ENCODE data around the gene RASAL2. TPM values are rescaled to one million over a fixed set of nuclear protein-coding genes. Genes with fewer than 3 reads are reported as not detected.
"Not testable (repeated sequence)": the region's sequence is repeated elsewhere in the genome, so short reads cannot be mapped to it uniquely, and the experiment has no call there.

The RASAL2 gene
- total RNA-seq, 2 donors from 2014 or later, result not detected

GRCh38 chr1:178224358-178224757 is 130.5 kb downstream of the RASAL2 start:
- Mint-ChIP-seq H3K4me3 (no peak overlapping the region), H3K9me3 (peaks cover 8% of the 10 kb centered on the region), H3K4me1 (ENCODE audit: low read depth in 2 of 2) (no peaks in the 10 kb centered on the region), H3K27ac (no peak overlapping the region), H3K27me3 (no peaks in the 10 kb centered on the region), H3K36me3 (no peaks in the 10 kb centered on the region)
- no peak for ATAC-seq
- no peak for DNase-seq (ENCODE audit: low spot score)

GRCh38 chr1:178230881-178231409 is 137.0 kb downstream of the RASAL2 start:
- no peak overlapping the region for H3K27ac Mint-ChIP-seq

GRCh38 chr1:178232108-178232507 is 138.2 kb downstream of the RASAL2 start:
- no peak overlapping the region for H3K4me3 Mint-ChIP-seq
- no peak overlapping the region for H3K27ac Mint-ChIP-seq
- ATAC-seq (no peak), DNase-seq (ENCODE audit: low spot score) (no peak)
- no peaks in the 10 kb centered on the region for H3K36me3 Mint-ChIP-seq
- H3K9me3 Mint-ChIP-seq, result peaks cover 14% of the 10 kb centered on the region
- H3K4me1 Mint-ChIP-seq (ENCODE audit: low read depth in 2 of 2), result no peaks in the 10 kb centered on the region
- no peaks in the 10 kb centered on the region for H3K27me3 Mint-ChIP-seq

More at GRCh38 chr1:178230881-178231409, 137.0 kb downstream of the RASAL2 start:
- H3K36me3 Mint-ChIP-seq, result no peaks in the 10 kb centered on the region
- DNase-seq (ENCODE audit: low spot score) (no peak), ATAC-seq (no peak)
- peaks cover 14% of the 10 kb centered on the region for H3K9me3 Mint-ChIP-seq
- H3K4me3 Mint-ChIP-seq, result no peak overlapping the region
- no peaks in the 10 kb centered on the region for H3K4me1 Mint-ChIP-seq (ENCODE audit: low read depth in 2 of 2)
- no peaks in the 10 kb centered on the region for H3K27me3 Mint-ChIP-seq

GRCh38 chr1:178232949-178233348 is 139.0 kb downstream of the RASAL2 start:
- peaks cover 11% of the 10 kb centered on the region for H3K9me3 Mint-ChIP-seq
- no peak for DNase-seq (ENCODE audit: low spot score)
- no peak overlapping the region for H3K27ac Mint-ChIP-seq
- ATAC-seq, result no peak
- no peak overlapping the region for H3K4me3 Mint-ChIP-seq
- H3K4me1 Mint-ChIP-seq (ENCODE audit: low read depth in 2 of 2), result no peaks in the 10 kb centered on the region
- no peaks in the 10 kb centered on the region for H3K36me3 Mint-ChIP-seq
- H3K27me3 Mint-ChIP-seq, result no peaks in the 10 kb centered on the region

DNA sequence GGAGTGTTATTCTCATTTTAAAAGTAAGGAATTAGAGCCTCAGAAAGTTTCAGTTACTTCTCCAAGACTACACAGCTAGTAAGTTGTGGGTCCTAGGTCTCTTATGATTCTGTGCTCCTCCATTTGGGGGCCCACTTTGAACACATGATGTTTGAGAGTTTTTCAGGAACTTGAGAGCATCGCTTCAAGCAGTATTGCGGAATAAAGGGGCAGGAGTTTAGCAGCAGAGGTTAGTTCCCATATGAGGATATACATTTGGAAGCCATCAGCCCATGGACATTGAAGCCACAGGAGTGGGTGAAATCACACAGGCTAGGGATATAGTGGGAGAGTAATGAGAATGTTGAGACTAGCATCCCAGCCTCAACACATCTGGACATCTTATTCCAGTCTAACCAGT is 143.2 kb downstream of the RASAL2 start:
- Mint-ChIP-seq H3K27me3 (no peaks in the 10 kb centered on the region), H3K4me3 (no peak overlapping the region), H3K27ac (no peak overlapping the region), H3K36me3 (no peaks in the 10 kb centered on the region), H3K9me3 (peaks cover 8% of the 10 kb centered on the region), H3K4me1 (ENCODE audit: low read depth in 2 of 2) (no peaks in the 10 kb centered on the region)
- ATAC-seq, result no peak
- no peak for DNase-seq (ENCODE audit: low spot score)

- H3K27me3 Mint-ChIP-seq, result no peaks in the 10 kb centered on the region
- ATAC-seq, result no peak
Observed at GRCh38 chr1:178238722-178239510, 145.0 kb downstream of the RASAL2 start.

DNA sequence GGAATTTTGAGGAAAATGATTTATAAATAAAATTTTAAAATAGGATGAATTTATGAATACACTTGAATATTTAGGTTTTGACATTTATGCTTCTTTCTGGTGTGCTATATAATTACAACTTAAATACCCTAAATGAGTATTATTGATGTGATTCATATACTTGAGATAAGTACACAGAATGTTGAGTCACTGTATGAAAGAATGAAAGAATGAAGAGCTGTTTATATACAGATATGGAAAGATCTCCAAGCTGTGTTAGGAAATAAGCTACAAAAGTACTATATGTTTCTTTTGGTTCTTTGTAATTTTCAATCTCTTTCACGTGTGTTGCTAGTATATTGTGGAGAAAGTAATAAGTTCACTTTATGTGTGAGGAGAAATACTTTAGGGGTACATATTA is 147.2 kb downstream of the RASAL2 start:
- no peaks in the 10 kb centered on the region for H3K36me3 Mint-ChIP-seq
- H3K9me3 Mint-ChIP-seq, result peaks cover 4% of the 10 kb centered on the region
- DNase-seq (ENCODE audit: low spot score) (no peak), ATAC-seq (no peak)
- H3K27ac Mint-ChIP-seq, result no peak overlapping the region
- H3K27me3 Mint-ChIP-seq, result no peaks in the 10 kb centered on the region
- H3K4me3 Mint-ChIP-seq, result no peak overlapping the region
- no peaks in the 10 kb centered on the region for H3K4me1 Mint-ChIP-seq (ENCODE audit: low read depth in 2 of 2)

More at GRCh38 chr1:178238722-178239510, 145.0 kb downstream of the RASAL2 start:
- H3K27ac Mint-ChIP-seq, result no peak overlapping the region
- peaks cover 7% of the 10 kb centered on the region for H3K9me3 Mint-ChIP-seq
- H3K4me3 Mint-ChIP-seq, result no peak overlapping the region
- no peaks in the 10 kb centered on the region for H3K36me3 Mint-ChIP-seq
- no peak for DNase-seq (ENCODE audit: low spot score)
- no peaks in the 10 kb centered on the region for H3K4me1 Mint-ChIP-seq (ENCODE audit: low read depth in 2 of 2)

DNA sequence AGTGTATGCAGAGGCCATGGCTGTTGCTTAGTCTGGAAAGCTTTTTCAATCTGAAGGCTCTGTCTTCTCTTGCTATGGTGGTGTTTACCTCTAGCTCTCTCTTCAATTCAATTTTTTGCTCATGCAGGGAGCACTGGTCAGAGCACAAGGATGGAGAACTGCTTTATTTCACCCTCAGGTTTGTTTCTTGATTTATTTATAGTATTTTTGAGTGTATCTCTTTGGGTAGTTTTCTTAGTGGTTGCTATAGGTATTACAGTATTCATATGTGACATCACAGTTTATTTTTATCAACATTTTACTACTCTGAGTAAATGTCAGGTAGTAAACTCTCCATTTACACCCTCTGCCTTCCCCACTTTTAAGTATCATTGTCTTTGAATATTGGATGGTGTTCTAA is 147.9 kb downstream of the RASAL2 start:
- ATAC-seq, result no peak
- DNase-seq (ENCODE audit: low spot score), result no peak
- Mint-ChIP-seq H3K4me3 (no peak overlapping the region), H3K27me3 (no peaks in the 10 kb centered on the region), H3K27ac (no peak overlapping the region), H3K4me1 (ENCODE audit: low read depth in 2 of 2) (no peaks in the 10 kb centered on the region), H3K36me3 (no peaks in the 10 kb centered on the region), H3K9me3 (peaks cover 4% of the 10 kb centered on the region)

DNA sequence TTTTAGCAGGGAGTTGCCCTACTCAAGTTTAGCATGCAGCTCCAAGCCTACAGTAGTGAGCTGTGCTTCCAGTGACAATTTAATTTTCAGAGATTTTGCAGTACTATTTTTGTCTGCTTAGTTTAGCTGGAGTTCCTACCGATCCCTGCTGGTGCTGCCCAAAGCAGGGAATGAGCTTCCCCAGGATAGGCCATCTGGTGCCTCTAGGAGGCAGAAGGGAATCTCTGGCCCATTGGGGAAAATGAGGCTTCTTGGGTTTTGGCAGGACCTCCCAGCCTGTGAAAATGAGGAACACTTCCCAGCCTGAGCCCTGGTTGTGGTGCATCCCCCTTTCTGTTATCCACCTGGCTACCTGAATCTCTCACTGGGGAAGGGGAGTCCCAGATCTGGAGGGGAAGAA is 149.2 kb downstream of the RASAL2 start:
- Mint-ChIP-seq H3K9me3 (peaks cover 5% of the 10 kb centered on the region), H3K27me3 (no peaks in the 10 kb centered on the region), H3K4me3 (no peak overlapping the region), H3K4me1 (ENCODE audit: low read depth in 2 of 2) (no peaks in the 10 kb centered on the region), H3K36me3 (peaks cover 2% of the 10 kb centered on the region), H3K27ac (no peak overlapping the region)
- ATAC-seq (no peak), DNase-seq (ENCODE audit: low spot score) (no peak)

- Mint-ChIP-seq H3K9me3 (peaks cover 9% of the 10 kb centered on the region), H3K27me3 (no peaks in the 10 kb centered on the region), H3K4me1 (ENCODE audit: low read depth in 2 of 2) (no peaks in the 10 kb centered on the region), H3K4me3 (no peak overlapping the region), H3K36me3 (peaks cover 5% of the 10 kb centered on the region), H3K27ac (no peak overlapping the region)
- DNase-seq (ENCODE audit: low spot score), result no peak
- ATAC-seq, result no peak
Observed at GRCh38 chr1:178243890-178244289, 150.0 kb downstream of the RASAL2 start.

- not testable (repeated sequence) for H3K36me3 Mint-ChIP-seq; H3K27ac Mint-ChIP-seq; H3K4me1 Mint-ChIP-seq (ENCODE audit: low read depth in 2 of 2)
Observed at GRCh38 chr1:178248284-178248683, 154.4 kb downstream of the RASAL2 start.

GRCh38 chr1:178253581-178253980 is 159.7 kb downstream of the RASAL2 start:
- H3K27me3 Mint-ChIP-seq; ATAC-seq; H3K4me1 Mint-ChIP-seq (ENCODE audit: low read depth in 2 of 2); DNase-seq (ENCODE audit: low spot score); H3K9me3 Mint-ChIP-seq; H3K36me3 Mint-ChIP-seq; H3K4me3 Mint-ChIP-seq; H3K27ac Mint-ChIP-seq: not testable (repeated sequence)

More at GRCh38 chr1:178248284-178248683, 154.4 kb downstream of the RASAL2 start:
- not testable (repeated sequence) for H3K27me3 Mint-ChIP-seq; DNase-seq (ENCODE audit: low spot score); ATAC-seq; H3K4me3 Mint-ChIP-seq
- peaks cover 11% of the 10 kb centered on the region for H3K9me3 Mint-ChIP-seq

DNA sequence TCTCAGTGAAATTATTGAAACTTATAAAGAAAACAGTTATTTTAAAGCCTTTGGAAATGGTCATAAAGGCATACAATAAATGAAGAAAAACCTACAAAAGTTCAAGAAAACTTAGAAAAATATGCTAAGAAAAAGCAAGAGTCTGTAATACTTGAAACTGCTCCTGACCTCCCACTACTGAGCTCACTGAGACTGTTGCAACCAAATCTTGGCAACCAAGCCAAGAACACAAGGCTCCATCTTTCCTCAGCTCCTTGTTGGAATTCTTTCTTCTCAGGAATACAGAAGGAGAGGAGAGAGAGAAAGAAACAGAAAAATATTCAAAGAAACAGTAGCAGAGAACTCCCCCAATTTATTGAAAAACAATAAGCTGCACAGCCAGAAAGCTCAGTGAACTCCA is 160.5 kb downstream of the RASAL2 start:
- peaks cover 4% of the 10 kb centered on the region for H3K9me3 Mint-ChIP-seq
- H3K4me1 Mint-ChIP-seq (ENCODE audit: low read depth in 2 of 2), result no peaks in the 10 kb centered on the region
- H3K27me3 Mint-ChIP-seq, result no peaks in the 10 kb centered on the region
- ATAC-seq, result no peak
- H3K4me3 Mint-ChIP-seq, result no peak overlapping the region
- H3K27ac Mint-ChIP-seq, result no peak overlapping the region
- DNase-seq (ENCODE audit: low spot score), result no peak
- H3K36me3 Mint-ChIP-seq, result no peaks in the 10 kb centered on the region

GRCh38 chr1:178258536-178258935 is 164.6 kb downstream of the RASAL2 start:
- Mint-ChIP-seq H3K4me1 (ENCODE audit: low read depth in 2 of 2) (no peaks in the 10 kb centered on the region), H3K27me3 (no peaks in the 10 kb centered on the region), H3K27ac (no peak overlapping the region), H3K36me3 (no peaks in the 10 kb centered on the region), H3K9me3 (no peaks in the 10 kb centered on the region), H3K4me3 (no peak overlapping the region)
- no peak for DNase-seq (ENCODE audit: low spot score)
- no peak for ATAC-seq

Data from natural killer cell treated with Interleukin-12 subunit alpha and Interleukin-12 subunit beta and Interleukin-15 and Interleukin-18, amount 100 ng/mL, for 72 hours (primary cell).